GM19438 (cell line): ENCODE data around the gene ERC1.

Experiments
- ATAC-seq: cut with Tn5 transposase; IDR thresholded peaks from one replicate; pipeline ENCODE4 v1.9.1; 2021; ENCODE audit warnings: low read depth; ENCODE audit not compliant: unreplicated experiment

Gene ERC1

DNA sequence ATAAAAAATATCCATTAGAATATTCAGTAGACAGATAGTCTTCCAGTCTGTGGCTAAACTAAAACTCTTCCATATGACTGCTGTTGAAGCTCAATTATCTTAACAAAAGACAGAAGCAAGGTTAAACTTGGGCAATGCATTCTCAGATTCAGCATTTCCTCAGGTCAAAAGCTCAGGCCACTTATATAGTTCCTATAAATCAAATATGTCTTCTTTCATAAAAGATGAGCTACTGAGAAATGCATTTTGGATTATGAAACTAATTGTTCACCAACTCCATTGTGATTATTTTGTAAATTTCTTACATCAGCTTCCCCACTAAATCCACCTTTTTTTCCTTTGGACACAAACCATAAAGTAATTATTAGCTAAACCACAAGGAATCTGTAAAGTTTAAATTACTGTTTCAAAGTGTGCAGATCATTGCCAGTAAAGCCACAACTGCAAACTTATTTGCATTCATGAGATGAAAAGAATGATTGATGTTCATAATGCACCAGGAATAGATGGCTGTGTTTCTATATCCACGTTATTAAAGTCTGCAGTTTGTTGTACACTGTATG, 379.0 kb downstream of the ERC1 start:
- ATAC-seq, result no peak

DNA sequence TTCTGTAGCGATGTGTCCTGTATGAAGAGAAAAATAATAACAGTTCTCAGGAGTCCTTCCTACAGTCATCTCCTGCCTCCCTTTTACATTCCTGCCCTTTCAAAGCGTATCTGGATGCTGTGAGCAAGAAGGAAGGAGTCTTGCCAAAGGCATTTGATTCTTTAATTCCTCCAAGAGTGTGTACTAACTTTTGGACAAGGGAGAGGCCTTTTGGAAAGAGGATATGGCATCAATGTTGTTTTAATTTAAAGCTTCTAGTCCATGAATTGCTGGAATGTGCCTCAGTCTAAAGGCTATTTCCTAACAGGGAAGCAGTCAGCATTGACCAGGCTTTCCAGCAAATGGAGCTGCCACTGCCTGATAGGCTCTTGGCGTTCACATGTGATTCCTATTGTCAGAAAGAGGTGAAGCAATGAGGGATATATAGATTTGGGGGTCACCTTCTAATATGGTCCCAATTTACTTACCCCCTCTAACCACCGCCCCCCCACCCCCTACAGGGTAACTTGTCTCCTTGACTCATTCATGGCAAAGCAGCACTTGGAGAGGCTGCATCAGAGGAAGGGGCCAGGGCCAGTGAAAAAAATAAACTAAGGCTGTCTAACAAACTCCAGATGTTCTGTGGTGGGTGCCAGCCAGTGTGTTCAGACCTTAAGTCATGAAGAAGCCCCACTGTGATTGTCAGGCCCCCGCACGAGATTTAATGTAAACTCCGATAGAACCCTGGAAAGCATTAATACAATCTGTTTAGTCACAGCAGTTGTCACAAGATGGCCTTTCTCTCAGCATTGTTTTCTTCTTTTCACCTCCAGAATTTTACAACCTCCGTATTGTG, 383.1 kb downstream of the ERC1 start:
- ATAC-seq, result no peak

DNA sequence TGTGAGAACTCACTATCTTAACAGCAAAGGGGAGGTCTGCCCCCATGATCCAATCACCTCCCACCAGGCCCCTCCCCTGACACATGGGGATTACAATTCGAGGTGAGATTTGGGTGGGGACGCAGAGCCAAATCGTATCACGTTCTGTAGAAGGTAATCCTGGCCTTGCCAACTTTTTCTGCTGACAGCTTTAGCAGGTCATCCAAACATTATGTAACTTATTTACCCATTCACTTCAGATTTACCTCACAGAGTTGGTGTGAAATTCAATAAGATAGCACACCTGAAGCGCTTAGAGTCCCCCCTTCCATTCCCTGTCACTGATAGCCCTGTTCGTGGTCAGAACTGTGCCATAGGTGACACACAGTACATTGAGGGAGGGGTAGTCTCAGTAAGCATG, 384.3 kb downstream of the ERC1 start:
- ATAC-seq, result no peak

DNA sequence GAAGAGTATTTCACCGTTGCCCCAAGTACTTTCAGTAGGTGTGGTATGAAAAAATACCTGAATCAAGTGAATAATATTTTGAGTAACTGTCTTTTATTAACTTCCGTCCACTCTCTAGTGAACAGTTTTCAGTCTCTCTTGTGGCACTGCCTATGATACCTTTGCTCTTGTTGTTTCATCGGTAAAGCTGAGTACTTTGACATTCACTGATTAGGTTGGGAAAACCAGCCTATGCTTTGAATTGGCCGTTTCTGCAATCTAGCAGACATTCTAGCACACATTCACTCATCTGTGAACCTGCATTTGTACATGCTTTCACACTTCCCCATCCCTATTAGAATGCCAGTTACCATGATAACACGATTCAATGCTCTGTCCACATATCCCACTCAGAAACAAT, 386.1 kb downstream of the ERC1 start:
- ATAC-seq, result no peak

DNA sequence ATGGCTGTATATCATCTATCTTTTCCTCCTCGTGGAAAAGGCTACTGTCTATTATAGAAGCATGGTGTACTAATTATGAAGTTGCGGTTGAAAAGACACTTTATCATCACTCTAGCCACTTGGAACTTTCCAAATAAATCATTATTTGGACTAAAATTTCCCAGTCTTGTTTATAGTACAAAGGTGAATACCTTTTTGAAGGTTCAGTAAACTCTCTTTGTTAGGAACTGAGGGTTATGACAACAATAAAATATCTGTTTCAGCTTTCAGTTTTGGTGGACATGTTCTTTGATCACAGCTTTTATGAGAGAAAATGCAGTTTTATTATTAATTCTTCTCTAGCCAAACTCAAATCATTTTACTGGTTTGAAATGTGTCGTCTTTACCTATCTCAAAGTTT, 386.7 kb downstream of the ERC1 start:
- ATAC-seq, result no peak

DNA sequence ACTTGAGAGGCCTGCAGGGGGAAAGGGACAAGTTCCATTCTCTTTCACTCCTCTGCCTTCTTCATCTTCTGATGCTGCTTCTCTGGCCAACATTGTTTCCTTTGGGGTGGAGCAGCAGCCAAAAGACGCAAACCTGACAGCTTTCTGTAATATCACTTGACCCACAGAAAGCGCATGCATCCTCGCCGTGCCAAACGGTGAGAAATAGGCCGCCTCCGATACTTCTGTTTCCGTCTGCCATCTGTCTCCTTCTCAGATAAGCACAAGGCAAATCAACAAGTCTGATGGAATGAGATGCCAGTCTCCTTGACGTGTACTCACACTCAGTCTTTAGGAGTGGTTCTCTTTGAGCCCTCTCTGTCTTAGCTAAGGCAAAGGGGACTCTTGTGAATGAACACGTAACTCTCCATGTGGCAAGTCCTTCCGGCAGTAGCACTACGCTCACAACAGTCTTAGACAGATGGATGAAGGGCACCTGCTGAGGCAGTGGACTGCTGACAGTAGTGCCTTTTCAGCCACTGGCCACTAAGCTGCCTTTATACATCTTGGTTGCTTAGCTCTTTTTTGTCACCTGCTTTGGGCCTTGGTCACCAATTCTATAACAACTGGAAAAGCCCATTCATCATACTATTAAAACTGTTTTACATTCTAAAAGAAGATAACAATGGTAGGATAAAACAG, 389.3 kb downstream of the ERC1 start:
- ATAC-seq, result no peak

DNA sequence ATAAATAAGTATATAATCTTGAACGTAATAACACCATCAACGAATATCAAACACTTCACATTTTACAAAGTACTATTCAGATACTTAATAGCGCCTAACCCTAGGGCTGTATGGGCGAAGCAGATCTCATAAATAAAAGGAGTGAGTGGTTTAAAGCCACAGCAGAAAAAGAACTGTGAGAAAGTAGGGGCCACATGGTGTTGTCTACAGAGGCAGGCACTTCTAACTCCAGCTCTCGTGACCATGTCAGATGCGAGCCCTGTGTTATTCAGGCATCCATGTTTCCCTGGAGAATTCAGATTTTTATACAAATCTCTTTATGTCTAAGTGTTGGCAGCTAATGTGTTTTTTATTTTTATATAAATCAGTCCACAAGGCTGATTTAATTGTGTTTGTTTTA, 391.1 kb downstream of the ERC1 start:
- ATAC-seq, result no peak

DNA sequence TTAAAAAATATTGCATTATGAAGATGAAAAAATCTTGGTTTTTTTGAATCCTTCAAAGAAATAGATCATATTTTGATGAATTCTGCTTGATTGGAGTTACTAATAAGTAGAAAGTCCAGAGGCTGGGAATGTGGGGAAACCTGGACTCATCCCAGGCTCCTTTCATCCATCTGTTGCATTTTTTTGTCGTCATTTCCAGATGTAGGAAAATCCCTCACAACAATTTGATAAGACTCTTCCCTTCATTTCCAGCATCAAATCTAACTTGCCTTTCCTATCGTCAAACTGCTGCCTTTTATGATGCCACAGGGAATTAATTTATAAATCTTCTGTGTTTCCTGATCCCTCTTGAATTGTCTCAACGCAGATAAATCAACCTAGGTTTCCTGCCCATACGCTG, 391.8 kb downstream of the ERC1 start:
- ATAC-seq, result no peak

DNA sequence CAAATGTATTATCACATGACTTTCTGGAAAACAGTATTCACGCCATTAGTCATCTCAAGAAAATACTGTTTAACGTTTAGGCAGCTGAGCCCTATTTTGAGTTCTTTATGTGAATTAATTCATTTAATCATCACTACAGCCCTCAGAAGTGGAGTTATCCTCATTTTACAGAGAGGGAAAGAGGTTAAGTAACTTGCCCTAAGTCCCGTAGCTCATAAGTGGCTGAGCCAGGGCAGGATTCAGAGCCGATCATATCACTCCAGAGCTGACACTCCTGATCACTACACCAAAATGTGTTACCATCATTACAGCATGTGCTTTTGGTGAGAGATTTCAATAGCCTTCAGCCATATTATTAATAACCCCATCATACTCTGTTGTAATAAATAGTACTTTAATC, 392.7 kb downstream of the ERC1 start:
- ATAC-seq, result no peak

DNA sequence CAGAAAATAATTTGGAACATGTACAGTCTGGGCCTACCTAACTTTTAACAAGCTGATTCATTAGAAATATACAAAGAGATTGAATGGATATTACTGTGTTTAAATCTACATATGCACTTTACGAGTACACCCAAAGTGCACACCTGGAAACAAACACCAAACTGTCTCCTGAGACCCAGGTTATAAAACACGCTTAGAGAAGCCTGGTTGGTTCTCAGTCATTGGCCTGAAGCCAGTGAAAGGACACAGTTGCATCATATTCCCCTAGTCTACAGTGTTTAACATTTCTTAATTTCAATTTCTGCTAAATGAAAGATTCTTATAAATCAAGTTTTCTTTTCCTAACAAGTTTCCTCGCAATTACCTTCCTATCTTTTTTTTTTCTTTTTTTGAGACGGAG, 393.9 kb downstream of the ERC1 start:
- no peak for ATAC-seq

DNA sequence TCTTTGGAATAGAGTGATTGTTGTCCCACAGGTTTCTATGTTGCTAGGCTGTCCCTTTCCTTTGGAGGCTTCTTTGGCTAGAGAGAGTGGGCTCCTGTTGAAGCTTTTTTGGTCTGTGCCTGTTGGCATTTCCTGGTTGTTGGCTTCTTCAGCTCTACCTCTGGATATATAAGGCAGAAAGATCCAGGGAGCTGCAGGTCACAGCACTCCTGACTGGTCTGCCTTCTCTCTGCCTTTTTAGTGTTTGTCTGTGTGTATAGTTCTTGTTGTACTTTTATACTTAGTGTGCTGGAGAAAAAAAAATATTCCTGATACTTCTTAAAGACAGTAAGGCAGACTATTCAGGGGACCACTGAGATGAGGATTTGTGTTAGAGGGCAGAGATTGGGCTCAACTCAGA, 400.7 kb downstream of the ERC1 start:
- ATAC-seq, result no peak

DNA sequence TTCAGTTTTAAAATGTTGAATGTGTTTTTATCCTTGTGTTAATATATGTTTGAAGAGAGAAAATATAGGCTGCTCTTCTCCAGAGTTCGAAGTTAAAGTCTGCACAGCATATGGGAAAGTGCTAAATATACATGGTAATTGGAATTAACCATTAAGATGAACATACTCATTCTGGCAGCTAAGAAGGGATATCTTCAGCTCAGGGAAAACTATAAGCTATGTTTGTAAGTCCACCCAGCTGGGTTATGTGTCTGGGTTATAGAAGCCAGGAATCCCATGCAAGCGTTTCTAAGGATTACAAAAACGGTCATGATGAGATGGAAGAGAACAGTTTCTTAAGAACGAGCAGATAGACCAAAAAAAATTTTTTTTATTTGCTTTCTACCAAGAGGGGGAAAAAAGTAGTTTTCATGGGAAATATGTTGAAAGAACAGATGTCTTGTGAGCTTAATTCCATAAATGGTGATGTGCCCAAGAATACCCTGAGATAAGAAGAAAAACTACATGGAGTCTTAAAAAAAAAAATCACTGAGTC, 404.5 kb downstream of the ERC1 start:
- no peak for ATAC-seq

DNA sequence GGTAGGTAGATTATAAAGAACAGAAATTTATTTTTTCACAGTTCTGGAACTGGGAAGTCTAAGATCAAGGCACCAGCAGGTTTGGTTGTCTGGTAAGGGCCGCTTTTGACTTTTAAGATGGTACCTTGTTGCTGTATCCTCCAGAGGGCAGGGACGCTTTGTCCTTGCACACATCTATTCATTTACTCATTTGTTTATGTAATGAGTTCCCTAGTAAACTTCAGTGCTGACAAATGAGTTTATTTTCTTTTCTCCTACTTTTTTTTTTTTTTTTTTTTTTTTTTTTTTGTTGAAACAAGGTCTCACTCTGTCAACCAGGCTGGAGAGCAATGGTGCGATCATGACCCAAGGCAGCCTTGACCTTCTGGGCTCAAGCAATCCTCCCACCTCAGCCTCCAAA, 407.6 kb downstream of the ERC1 start:
- no peak for ATAC-seq

DNA sequence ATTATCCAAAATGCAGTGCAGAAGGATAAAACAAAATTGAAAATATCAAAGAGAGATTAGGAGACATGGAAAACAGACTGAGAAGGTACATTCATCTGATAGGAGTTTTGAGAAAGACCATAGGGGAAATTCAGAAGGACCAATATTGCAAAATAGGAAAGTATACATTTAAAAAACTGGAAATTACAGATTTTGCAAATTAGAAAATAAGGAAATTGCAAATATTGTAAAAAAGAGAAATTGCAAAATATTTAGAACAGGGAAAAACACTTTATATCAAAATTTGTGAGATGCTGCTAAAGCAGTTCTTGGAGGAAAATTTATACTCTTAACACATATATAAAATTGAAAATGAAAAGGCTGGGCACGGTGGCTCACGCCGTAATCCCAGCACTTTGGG, 410.9 kb downstream of the ERC1 start:
- no peak for ATAC-seq

DNA sequence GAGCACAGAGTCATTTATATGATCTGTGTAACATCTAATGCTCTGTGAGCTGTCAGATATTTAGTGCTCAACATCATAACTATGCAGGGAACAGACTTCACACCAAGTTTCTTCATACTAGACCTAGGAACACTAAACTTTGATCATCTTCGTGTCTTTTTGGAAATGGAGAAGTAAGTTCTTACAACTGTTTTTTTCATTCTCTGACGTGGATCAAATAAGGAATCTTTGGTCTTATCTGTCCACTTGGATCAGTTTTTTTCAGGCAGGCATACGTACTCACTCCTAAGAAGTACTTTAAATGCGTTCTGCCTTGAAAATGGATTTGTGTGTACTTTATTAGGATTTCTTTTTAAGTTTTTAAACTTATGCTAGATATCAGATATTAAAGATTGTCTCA, 412.4 kb downstream of the ERC1 start:
- ATAC-seq, result no peak

DNA sequence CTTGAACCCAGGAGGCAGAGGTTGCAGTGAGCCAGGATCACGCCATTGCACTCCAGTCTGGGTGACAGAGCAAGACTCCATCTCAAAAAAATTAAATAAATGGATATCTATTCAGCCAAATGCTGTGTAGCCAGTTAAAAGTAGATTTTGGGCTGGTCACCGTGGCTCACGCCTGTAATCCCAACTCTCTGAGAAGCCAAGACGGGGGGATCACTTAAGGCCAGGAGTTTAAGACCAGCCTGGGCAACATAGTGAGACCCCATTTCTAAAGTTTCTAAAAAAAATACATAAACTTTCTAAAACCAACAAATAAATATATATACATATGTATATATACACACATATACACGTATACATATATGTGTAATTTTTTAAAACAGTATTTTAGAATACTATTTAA, 414.6 kb downstream of the ERC1 start:
- no peak for ATAC-seq

DNA sequence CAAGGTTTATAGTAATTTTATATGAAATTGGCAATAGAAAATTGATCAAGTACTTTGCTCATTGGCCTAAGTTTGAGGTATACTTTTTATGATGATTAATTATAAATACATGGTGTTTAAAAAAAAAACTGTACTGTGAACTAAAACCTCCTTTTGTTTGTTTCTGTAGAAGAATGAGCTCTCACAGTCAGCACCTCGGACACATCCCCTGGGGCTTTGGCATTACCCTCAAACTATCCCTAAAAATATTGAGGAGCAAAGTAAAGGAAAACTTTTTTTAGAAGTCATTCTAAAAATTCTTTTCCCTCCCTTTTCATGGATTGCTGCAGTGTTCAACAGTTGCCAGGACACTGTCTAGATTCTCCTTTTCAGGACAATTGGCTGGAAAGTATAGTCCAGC, 419.8 kb downstream of the ERC1 start:
- no peak for ATAC-seq

DNA sequence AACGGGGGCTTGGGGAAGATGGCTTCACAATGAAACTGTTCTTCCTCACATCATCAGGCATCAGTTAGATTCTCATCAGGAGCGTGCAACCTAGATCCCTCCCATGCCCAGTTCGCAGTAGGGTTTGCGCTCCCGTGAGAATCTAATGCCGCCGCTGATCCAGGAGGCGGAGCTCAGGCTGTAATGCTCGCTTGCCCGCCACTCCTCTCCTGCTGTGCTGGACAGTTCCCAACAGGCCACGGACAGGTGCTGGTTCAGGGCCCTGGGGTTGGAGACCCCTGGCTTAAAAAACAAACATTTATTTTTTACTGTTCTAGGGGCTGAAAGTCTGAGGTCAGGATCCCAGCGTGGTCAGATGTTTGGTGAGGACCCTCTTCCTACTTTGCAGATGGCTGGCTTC, 422.9 kb downstream of the ERC1 start:
- ATAC-seq, result no peak

DNA sequence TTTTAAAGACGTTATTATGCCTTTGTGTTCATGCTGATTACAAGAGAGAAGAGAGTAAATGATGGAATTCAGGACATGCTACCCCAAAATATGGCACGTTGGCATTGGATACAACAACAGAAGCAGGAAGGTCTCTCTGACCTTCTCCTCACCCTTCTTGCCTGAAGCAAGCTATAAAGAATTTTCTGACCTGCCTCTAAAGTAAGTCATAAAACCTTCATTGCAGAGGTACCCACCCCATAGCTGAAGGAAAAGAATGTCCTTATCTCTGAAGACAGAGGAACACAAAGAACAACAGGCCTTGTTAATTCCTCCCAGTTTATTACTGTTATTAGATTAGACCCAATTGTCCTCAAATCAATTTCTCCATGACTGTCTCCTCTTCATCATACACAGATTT, 427.1 kb downstream of the ERC1 start:
- ATAC-seq, result no peak

DNA sequence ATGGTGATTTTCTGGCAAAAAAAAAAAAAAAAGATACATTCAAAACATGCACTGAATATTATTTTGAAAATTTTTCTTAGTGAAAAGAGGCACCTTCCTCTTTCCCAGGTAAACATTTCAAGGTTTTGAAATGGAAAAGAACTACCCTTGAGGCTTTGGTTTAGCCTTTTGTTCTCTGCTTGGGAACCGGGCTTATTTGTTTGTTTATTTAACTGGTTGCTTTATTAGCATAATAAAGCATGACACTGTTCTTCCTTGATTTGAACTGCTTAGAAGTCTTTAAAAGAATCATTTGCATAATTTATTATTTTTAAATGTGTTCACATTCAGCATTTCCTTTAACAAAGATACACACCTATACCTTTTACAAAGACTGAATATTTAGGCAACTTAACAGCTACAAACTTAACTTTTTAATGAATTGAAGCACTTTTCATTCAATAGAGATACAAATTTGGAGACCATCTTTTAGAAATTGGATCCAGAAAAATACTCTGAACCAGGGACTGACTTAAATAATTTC, 428.9 kb downstream of the ERC1 start:
- ATAC-seq, result no peak

DNA sequence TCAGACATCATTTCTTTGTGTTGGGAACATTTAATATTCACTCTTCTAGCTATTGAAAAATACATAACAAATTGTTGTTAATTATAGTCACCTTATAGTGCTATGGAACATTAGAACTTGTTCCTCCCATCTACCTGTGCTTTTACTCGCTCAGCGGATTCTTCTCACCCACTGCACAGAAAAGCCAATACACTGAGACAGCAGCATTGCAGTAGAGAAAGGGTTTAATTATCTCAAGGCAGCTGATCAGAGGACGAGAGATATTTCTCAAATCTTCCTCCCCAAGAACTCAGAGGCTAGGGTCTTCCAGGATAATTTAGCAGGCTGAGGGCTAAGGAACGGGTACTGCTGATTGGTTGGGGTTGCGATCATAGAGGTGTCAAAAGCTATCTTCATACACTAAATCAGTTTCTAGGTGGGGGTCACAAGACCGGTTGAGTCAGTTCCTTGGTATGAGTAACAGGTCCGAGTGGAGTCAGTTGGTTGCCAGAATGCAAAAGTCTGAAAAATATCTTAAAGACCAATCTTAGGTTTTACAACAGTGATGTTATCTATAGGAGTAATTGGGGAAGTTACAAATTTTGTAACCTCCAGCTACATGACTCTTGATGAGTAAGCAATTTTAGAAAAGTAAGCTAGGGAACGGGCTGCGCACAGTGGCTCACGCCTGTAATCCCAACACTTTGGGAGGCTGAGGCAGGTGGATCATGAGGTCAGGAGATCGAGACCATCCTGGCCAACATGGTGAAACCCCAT, 430.2 kb downstream of the ERC1 start:
- ATAC-seq, result no peak
